ENCODE data around the gene FAM43A.
A peak's percentile ranks its signal among the peaks of the same experiment; 100 is the strongest.

DNA sequence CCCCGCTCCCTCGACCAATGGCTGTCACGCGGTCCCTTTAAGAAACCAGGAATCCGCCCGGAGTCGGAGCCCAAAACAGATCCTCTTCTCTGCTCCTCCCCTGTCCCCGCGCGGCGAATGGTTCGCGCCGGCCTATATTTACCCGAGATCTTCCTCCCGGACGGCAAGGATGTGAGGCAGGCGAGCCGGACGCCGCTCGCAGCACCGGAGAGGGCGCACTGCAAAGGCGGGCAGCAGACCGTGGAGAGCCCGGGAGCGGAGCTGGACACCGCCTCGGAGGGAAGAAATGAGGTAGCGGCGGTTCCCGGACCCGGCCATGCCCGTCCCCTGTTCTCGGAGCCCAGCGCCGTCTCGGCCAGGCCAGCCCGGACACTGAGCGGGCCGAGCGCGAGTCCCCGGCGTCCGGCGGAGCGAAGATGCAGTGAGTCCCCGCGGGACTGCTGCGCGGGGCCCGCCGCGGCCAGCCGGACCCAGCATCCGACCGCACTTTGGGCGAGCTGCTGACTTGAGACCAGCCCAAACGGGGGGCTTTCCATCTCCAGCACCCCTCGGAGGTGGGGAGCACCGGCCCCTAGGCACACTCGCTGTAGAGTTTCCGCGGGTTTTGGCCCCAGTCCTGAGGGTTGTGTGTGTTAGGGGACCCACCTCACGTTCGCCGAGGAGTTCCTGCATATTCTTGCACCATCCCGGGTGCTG, at the start of gene FAM43A:
- TF ChIP-seq CTCF (conservative IDR thresholded peaks at IDR 0.05; ENCODE audit: low read length) (peak; percentile 41; the same call in 1 of the 2 replicates), EZH2phosphoT487 (IDR thresholded peaks at IDR 0.05; ENCODE audit: borderline replicate concordance, low read depth, low read length) (no peak)

All from OCI-LY7 (cell line).